Hematopoietic multipotent progenitor cell treated with erythropoietin and hydrocortisone succinate and interleukin-3 and kit ligand, for 6 days (in vitro differentiated cells): Measurements from ENCODE around the gene YPEL1.
"Not testable (repeated sequence)": the region's sequence is repeated elsewhere in the genome, so short reads cannot be mapped to it uniquely, and the experiment has no call there.

ENCODE experiments used
- DNase-seq: peaks from one replicate; pipeline ENCODE4 v3.0.0-alpha.2; 2015

YPEL1 gene

DNA sequence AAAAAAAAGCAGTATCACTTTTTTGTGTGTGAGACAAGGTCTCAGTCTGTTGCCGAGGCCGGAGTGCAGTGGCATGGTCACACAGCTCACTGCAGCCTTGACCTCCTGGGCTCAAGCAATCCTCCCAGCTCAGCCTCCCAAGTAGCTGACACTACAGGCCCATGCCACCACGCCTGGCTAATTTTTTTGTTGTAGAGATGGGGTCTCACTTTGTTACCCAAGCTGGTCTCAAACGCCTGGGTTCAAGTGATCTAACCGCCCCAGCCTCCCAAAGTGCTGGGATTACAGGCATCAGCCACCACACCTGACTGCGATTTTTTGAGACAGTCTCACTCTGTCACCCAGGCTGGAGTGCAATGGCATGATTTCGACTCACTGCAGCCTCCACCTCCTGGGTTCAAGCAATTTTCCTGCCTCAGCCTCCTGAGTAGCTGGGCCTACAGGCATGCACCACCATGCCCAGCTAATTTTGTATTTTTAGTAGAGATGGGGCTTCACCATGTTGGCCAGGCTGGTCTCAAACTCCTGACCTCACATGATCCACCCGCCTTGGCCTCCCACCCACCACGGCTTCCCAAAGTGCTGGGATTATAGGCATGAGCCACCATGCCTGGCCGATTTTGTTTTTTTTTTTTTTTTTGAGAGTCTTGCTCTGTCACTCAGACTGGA lies 15.3 kb downstream of the YPEL1 start:
- not testable (repeated sequence) for DNase-seq

DNA sequence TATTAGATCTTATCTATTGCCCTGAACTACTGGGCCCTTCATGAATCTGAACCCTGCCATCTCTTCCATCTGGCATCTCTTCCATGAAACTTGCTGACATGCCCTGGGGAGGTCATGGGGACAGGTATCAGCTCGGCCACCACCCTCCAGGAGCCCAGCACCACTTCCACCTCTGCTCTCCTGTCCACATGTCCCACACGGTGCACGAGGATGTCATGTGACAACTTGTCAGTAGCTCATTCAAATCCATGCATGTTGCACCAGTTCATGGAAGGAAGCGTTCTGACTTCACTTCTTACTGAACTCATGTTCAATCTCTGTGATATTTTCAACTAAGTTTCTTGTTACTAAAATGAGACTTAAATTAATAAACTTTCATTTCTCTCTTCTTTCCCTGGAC lies 16.6 kb downstream of the YPEL1 start:
- DNase-seq = no peak

DNA sequence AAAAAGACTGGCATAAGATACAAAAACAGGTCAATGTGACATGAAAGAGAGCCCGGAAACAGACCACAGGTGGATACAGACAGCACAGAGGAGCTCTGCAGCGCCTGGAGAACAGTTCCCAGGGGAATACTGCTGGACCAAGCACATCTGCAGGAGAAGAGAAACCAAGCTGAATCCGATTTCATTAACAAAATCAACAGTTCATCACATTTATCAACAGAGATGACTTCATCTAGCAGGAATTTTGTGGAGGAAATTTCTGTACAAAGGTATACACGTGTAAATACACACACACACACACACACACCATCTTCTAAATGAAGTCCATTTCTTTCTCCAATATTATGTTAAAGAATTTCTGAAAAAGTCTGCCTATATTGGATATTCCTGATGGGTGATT lies 17.1 kb downstream of the YPEL1 start:
- DNase-seq = no peak

- DNase-seq = not testable (repeated sequence)
These were observed 19.0 kb downstream of the YPEL1 start for GRCh38 chr22:21716395-21717122.

DNA sequence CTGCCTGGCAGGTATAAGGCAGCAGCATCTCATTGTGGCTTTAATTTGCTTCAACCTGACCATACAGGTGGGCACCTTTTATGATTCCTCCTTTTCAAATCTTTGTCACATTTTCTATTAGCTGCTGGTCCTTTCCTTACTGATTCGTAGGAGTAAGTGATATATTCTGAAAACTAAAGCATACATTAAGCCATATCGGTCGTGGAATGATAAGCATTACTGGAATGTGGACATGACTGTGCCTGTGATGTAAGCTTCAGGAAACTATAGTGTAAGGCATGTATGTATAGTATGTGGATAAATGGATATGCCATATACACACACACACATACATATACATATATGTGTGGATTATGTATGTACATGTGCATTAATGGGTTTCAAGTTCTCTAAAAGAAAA lies 20.8 kb downstream of the YPEL1 start:
- DNase-seq = no peak

- no peak for DNase-seq
These were observed 21.4 kb downstream of the YPEL1 start for GRCh38 chr22:21714059-21714770.

- no peak for DNase-seq
These were observed 22.1 kb downstream of the YPEL1 start for GRCh38 chr22:21713428-21714058.

- peak; percentile 87 for DNase-seq
These were observed 22.7 kb downstream of the YPEL1 start for GRCh38 chr22:21712751-21713427.

GRCh38 chr22:21711851-21712250 lies 23.7 kb downstream of the YPEL1 start:
- DNase-seq = no peak

- no peak for DNase-seq
These were observed 25.4 kb downstream of the YPEL1 start for GRCh38 chr22:21710156-21710555.

DNA sequence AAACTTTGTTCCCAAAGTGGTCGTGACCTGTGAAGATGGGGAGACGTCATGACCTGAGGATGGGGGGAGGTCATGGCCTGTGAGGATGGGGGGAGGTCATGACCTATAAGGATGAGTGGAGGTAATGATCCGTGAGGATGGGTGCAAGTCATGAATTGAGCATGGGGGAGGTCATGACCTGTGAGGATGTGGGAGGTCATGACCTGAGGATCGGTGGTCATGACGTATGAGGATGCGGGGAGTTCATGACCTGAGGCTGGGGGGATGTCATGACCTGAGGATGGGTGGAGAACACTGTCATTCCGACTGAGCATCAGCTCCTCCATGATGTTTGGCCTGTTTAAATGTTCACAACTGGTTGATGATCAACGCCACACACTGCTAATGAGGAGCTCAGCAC lies 25.9 kb downstream of the YPEL1 start:
- no peak for DNase-seq

DNA sequence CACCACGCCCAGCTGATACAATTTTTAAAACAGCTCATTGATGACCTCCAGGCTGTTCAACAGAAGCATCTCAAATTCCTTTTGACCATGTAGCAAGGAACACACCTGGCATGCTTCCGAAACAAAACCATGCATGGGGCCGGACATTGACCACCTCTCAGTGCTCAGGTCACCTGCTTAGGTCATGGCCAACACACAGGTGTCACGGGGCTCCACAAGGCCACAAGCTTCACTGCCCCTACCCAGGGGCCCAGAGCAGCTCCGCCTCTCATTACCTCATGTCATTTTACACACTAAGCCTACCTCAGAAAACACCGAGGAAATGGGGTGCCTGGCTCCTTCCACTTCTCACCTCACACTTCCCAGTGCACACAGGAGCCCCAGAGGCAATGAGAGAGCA lies 26.6 kb downstream of the YPEL1 start:
- DNase-seq = no peak

- DNase-seq = peak; percentile 52
These were observed 27.9 kb downstream of the YPEL1 start for GRCh38 chr22:21707677-21708076.

DNA sequence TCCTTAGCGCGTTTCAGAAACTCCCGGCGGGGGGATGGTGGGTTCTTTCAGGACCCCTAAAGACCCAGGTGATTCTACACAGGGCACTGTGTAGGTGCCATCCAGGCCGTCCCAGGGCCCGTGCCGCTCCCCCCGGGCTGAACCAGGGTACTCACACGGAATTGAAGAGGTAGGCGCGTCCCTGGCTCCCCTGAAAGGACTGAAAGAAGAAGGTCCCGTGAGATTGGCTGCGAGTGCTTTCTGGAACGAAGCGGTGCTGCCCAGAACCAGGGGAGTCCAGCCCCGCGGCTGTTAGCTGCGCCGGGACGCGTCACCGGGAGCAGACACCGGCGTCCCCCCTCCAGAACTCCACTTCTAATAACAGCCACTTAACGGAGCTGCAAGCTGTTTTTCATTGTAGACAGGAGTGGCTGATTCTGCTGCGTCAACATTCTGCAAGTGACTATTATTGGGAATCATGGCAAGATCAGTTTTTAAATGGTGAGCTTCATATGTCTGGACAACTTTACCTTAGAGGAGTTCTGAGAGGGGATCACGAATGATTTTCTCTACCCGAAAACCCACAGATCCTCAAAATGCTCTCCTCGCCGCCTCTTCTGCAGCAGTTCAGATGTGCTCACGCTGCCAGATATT lies 31.8 kb downstream of the YPEL1 start:
- no peak for DNase-seq

GRCh38 chr22:21702700-21703683 lies 32.6 kb downstream of the YPEL1 start:
- no peak for DNase-seq

- no peak for DNase-seq
These were observed 33.5 kb downstream of the YPEL1 start for GRCh38 chr22:21702094-21702493.

DNA sequence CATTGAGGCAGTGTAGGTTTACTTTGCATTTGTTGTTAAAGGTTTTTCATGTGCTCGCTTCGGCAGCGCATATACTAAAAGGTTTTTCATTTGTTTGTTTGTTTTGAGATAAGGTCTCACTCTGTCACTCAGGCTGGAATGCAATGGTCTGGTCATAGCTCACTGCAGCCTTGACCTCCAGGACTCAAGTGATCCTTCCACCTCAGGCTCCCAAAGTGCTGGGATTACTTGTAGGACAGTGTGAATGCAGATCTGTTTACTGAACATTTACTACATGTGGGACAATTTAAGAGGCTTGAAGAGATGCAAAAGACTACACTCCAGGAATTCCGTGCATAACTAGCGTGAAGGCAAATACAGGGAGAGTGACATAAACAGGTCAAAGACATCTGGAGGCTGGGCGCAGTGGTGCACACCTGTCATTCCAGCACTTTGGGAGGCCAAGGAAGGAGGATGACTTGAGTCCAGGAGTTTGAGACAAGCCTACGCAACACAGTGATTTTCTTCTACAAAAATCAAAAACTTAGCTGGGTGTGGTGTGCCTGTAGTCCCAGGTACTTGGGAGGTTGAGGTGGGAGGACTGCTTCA lies 34.1 kb downstream of the YPEL1 start:
- DNase-seq = no peak

- DNase-seq = no peak
These were observed 34.8 kb downstream of the YPEL1 start for GRCh38 chr22:21700822-21701221.

DNA sequence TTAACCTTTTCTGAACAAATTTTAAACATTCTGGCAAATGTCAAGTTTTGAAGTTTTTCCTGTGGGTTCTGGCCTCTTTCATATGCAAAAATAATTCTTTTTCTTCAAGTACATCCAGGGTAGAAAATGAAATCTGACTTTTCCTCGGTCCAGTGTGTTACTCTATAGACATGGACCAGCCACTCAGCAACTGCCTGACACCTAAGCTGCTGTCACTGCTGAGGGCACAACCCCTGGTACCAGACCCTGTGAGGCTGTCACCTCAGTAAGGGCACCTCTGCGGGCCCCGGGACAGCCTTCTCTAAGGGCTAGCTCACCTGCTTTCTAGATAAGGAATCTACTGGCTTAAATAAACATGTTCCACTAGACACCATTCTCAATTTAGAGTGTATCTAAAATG lies 36.0 kb downstream of the YPEL1 start:
- DNase-seq = no peak

DNA sequence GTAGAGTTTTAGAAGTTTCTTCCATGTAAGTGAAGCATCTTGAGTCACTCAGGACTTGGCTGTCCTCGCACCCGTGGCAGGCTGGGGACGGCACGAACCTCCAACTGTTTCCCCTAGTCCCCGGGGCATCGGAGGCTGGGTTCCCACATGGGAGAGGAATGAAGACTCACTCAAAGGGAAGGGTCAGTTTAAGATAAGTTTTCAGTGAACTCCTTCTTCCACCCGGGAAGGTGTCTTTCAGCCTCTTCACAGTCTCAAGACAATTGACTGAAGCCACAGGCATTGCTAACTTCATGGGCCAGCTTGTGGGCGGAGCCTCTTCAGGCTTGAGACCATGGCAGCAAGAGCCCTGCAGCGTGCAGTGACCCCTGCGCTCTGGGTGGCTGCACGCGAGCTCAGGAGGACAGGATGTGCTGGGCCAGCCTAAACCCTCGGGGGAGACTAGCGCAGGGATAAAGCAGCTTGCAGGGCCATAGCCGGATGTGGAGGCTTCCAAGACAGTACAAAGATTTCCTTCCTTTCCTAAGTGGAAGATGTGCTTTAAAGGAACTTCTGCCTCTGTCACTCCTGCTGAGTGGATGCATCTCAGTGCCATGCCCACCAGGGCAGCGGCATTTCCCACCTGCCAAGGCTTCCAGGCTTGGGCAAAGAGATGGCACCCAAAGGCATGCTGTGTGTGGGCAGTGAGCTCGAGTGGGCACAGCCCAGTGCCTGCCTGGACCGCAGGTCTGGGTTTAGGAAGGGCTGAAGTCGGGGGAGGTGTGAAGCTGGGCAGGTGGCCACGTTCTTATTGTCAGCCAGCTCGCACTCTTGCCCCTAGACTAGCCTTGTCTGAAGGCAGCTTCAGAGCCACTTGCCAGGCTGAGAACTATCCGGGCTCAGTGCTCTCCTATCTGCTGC lies 36.9 kb downstream of the YPEL1 start:
- no peak for DNase-seq
